ENCODE data around the gene ST7.

ST7 gene

DNA sequence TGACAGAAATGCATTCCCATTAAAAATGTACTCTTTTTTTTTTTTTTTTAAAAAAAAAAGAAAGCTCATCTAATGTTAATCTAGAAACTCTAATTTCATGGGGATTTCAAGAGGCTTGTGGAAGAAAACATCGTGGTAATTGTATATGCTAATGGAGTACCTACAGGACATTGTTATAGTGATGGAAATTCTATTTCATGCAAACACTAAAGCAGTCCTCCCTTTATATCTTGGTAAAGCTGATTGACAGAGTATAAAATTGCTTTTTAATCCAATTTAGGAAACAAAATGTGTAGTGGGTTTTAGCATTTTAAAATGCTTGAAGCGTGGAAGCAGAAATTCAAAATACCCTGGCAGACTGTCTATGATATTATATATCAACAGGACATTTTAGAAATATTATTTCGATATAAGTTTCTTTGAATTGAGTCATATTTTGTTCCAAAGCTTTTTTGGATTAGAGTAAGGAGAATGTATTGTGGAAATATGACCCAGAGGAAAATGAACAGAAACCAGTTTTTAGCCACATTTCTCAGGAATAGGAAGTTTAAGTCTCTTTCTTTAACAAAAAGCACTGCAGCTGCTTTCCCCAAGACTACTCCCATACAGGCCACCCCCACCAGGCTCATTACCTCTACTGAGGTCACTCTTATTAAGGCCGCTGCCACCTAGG is 247.6 kb downstream of the ST7 start:
- ChIA-PET CTCF (interaction anchor here (0.7 to 4.9 kb wide), 7 partner anchors 9 to 199 kb away, joined by 3 to 47 read pairs (median 4); no protein-coding TSS in a partner anchor), POLR2A (interaction anchor here (0.6 kb wide), 1 partner anchor 280 kb away, joined by 3 read pairs; no protein-coding TSS in a partner anchor)
- H3K4me3 ChIP-seq (ENCODE audit: low read depth, low read length): no peak overlapping the region
- no peak for DNase-seq (ENCODE audit: low read depth, low spot score)
- TF ChIP-seq, protein P1, sequence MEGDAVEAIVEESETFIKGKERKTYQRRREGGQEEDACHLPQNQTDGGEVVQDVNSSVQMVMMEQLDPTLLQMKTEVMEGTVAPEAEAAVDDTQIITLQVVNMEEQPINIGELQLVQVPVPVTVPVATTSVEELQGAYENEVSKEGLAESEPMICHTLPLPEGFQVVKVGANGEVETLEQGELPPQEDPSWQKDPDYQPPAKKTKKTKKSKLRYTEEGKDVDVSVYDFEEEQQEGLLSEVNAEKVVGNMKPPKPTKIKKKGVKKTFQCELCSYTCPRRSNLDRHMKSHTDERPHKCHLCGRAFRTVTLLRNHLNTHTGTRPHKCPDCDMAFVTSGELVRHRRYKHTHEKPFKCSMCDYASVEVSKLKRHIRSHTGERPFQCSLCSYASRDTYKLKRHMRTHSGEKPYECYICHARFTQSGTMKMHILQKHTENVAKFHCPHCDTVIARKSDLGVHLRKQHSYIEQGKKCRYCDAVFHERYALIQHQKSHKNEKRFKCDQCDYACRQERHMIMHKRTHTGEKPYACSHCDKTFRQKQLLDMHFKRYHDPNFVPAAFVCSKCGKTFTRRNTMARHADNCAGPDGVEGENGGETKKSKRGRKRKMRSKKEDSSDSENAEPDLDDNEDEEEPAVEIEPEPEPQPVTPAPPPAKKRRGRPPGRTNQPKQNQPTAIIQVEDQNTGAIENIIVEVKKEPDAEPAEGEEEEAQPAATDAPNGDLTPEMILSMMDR (IDR thresholded peaks at IDR 0.05; ENCODE audit: insufficient read depth, low read length, missing control alignments): no peak

DNA sequence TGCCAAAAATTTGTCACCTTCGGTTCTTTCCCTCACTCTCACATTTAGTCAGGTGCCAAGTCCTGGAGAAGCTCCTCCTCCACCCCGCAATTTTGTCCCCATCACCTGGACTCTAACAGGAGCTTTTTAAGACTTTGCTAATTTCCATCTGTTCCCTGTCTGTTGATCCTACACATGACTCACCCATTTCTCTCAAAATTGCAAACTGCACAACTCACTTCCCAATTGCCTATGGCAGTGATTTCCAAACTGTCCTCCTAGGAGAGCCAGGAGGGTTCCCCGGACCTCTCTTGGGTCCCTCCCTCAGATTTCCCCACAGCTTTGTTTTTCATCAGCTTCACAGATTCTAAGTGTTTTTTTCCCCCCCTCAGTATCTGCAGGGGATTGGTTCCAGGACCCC is 249.2 kb downstream of the ST7 start:
- TF ChIP-seq, protein P1 (IDR thresholded peaks at IDR 0.05; ENCODE audit: insufficient read depth, low read length, missing control alignments): no peak
- no peak for DNase-seq (ENCODE audit: low read depth, low spot score)
- ChIA-PET CTCF (interaction anchor here (0.8 to 4.9 kb wide), 6 partner anchors 9 to 184 kb away, joined by 3 to 47 read pairs (median 5); no protein-coding TSS in a partner anchor), POLR2A (no interaction called here)
- H3K4me3 ChIP-seq (ENCODE audit: low read depth, low read length): no peak overlapping the region

DNA sequence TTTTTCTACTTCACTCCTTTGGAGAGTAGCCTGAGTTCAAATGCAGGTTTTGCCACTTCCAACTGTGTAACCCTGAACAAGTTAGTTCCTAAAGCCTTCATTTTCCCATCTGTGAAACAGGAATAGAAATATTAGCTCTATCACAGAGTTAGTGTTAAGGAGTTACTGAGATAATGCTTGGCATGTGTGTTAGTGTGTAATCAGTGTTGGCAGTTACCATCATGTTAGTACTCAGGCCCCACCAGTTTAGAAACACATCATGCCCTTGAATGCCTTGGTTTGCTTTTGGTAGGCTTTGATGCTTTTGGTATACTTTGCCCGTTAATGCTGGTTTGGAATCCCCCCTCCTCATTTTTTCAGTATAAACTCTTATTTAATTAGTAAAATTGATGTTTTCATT is 249.9 kb downstream of the ST7 start:
- no peak for DNase-seq (ENCODE audit: low read depth, low spot score)
- POLR2A ChIA-PET: no interaction called here
- CTCF ChIA-PET: interaction anchor here (0.8 to 4.9 kb wide), 5 partner anchors 10 to 182 kb away, joined by 3 to 47 read pairs (median 3); no protein-coding TSS in a partner anchor
- TF ChIP-seq, protein P1 (IDR thresholded peaks at IDR 0.05; ENCODE audit: insufficient read depth, low read length, missing control alignments): no peak
- H3K4me3 ChIP-seq (ENCODE audit: low read depth, low read length): no peak overlapping the region

DNA sequence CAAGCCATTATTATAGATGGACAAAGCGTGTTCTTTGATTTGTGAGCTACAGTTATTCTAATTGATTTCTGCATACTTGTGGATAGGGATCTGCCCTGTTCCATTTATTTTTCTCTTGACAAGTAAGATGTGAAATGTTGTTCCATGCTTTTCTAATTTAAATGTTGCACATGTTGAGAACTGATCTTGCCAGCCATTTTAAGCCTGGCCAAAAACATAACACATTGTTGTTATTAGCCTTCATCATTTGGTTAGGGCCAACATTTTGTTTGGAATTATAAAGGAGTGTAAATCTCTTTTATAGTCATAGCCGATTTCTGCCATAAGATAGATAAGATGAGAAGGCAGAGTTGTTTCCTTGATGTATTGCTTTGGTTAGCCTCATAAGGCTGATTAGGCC is 252.6 kb downstream of the ST7 start:
- ChIA-PET POLR2A (no interaction called here), CTCF (no interaction called here)
- H3K4me3 ChIP-seq (ENCODE audit: low read depth, low read length): no peak overlapping the region
- no peak for DNase-seq (ENCODE audit: low read depth, low spot score)
- TF ChIP-seq, protein P1 (IDR thresholded peaks at IDR 0.05; ENCODE audit: insufficient read depth, low read length, missing control alignments): no peak

DNA sequence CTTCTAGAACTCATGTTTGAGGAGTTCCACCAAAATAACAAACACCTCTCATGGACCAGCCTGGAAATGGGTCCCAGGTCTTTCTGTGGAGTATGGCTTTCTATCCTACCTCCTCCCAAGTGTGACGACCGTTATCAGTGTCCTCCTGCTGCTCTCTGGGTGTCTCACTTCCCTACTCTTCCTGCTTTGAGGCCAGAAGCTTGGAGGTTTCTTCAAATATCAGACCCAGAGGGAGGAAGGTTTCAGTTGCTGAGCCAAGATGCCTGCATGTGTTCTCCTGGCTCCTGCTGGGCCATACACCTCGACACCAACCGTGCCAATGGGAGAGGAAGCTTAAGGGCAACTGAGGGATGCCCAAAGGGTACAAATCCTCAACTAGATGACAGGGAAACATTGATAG is 255.0 kb downstream of the ST7 start:
- CTCF ChIA-PET: interaction anchor here (1.2 kb wide), 1 partner anchor 193 kb away, joined by 3 read pairs; no protein-coding TSS in a partner anchor

DNA sequence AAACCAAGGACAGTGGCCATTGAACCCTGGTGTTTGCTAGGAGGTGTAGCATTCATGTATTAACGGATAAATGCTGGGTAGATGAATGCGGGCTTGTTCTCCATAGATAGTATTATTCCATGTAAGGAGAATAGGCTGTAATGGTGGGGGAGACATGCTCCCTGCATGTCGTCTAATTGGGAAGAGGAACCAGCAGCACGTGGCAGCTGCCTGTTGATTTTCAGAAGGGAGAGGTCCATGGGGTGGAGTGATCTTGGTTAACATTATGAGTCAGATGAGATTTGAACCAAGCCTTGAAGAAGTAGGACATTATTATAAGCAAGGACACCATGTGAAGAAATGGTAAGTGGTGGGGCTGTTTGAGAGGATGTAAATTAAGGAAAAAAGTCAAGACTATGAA is 257.1 kb downstream of the ST7 start:
- CTCF ChIA-PET: interaction anchor here (1.0 to 2.3 kb wide), 6 partner anchors 8 to 226 kb away, joined by 3 to 11 read pairs (median 4); no protein-coding TSS in a partner anchor
- POLR2A ChIA-PET: no interaction called here

More for the DNA sequence above, 255.0 kb downstream of the ST7 start:
- TF ChIP-seq, protein P1 (IDR thresholded peaks at IDR 0.05; ENCODE audit: insufficient read depth, low read length, missing control alignments): no peak
- POLR2A ChIA-PET: no interaction called here
- no peak for DNase-seq (ENCODE audit: low read depth, low spot score)
- no peak overlapping the region for H3K4me3 ChIP-seq (ENCODE audit: low read depth, low read length)

More for the DNA sequence above, 257.1 kb downstream of the ST7 start:
- no peak for DNase-seq (ENCODE audit: low read depth, low spot score)
- TF ChIP-seq, protein P1 (IDR thresholded peaks at IDR 0.05; ENCODE audit: insufficient read depth, low read length, missing control alignments): no peak
- H3K4me3 ChIP-seq (ENCODE audit: low read depth, low read length): no peak overlapping the region
